Forelimb muscle (tissue), 1 donor: ENCODE data around the gene CNBP. TPM values are rescaled to one million over a fixed set of nuclear protein-coding genes. Genes with fewer than 3 reads are reported as not detected.
A peak's percentile ranks its signal among the peaks of the same experiment; 100 is the strongest.
"Not testable (repeated sequence)": the region's sequence is repeated elsewhere in the genome, so short reads cannot be mapped to it uniquely, and the experiment has no call there.

Source experiments
- DNase-seq: peaks from one replicate; pipeline ENCODE4 v3.0.0-alpha.2; 2013; ENCODE audit warnings: low read depth
- polyA plus RNA-seq: library from polyadenylated mRNA; unstranded; fragments of 120-200 nt; gene quantifications from one replicate; pipeline ENCODE4 v1.2.1, GENCODE V29; 2013; ENCODE audit not compliant: insufficient read length

Gene CNBP
- polyA plus RNA-seq: 311 TPM

DNA sequence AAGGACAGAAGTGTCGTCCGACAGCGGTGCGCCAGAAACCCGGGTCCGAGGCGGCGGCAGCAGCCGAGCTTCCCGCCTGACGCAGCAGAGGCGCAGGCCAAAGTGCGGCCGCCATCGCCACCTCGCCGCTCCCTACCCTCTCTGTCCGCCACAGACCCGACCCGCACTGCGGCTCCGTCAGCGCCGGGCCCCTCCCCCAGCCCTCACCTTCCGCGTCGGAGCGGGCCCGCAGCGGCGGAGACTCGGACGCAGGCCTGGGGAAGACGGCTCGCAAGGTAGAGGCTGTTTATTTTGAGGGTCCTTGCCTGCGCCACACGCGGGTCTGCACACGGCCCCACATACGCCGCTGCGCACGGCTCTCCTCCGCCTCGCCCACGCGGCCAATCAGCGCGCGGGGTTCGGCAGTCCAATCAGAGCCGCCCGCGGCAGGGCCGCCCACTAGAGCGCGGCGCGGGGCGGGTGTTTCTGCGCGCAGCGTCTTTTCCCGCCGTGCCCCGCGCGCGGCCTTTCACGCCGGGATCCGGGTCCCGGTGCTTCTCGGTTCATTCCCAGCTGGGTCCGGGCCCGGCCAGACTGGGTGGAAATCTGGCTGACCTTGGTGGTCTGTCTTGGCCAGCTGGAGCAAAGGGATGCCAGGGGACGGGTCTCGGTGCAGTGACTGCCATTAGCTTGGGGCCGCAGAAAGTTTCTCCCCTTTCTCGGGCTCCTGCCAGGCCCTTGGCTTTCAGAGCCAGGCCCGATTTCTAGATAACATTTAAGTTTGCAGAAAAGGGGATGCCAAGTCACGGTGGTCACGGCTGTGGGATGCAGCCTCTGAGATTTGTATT is at the start of gene CNBP:
Gene CNBP, minus strand, starts transcription at position 328 of the 827 bp plus-strand sequence. CDS start 12,139 bp downstream, outside the sequence.
- DNase-seq: peak; percentile 79

DNA sequence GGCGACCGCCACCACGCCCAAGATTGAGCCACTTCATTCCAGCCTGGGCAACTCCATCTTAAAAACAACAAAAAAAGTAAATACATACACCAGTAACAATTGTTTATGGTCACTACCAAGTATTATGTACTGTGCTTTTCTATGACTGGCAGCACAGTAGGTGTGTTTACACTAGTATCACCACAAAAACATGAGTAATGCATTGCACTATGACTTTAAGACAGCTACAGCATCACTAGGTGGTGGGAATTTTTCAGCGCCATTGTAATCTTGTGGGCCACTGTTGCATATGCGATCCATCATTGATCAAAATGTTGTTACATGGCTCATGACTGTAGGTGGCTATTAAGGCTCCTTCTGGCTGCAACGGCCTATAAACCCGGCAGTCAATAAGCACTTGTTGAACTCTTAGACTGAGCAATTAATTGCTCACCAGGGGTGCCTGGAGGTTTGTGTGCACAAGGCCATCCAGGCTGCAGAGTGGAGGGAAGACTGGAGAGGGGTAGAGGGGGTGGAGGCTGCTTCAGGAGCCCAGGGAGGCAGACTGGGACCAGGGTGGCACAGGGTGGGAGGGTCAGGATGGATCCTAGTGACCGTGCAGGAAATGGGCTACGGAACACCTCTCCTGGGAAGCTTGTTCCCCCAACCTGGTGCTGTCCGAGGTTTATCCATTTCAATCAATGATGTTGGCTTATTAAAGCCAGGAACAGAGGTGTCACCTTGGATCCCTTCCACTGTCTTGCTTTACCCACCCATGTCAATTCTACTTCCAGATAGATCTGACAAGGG is 47.8 kb upstream of the CNBP start:
- DNase-seq: no peak

DNA sequence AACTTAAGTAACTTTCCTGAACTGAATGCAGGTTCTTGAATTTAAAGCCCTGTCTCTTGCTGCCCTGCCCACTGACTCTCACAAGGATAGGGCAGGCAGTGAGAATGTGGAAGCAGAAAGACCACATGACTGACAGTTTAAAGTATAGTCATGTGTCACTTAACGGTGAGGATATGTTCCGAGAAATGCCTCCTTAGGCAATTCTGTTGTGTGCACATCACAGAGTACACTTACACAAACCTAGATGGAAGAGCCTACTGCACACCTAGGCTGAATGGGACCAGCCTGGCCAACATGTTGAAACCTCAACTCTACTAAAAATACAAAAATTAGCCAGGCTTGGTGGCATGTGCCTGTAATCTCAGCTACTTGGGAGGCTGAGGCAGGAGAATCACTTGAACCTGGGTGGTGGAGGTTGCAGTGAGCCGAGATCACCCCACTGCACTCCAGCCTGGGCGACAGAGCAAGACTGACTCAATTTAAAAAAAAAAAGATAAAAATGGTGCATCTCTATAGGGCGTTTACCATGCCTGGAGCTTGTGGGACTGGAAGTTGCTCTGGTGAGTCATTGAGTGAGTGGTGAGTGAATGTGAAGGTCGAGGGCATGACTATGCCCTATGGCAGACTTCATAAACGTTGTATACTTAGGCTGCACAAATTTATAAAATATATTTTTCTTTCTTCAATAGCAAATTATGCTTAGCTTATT is 46.8 kb upstream of the CNBP start:
- DNase-seq: no peak

- DNase-seq: no peak
Measured at GRCh38 chr3:129228891-129229585, 45.3 kb upstream of the CNBP start.

DNA sequence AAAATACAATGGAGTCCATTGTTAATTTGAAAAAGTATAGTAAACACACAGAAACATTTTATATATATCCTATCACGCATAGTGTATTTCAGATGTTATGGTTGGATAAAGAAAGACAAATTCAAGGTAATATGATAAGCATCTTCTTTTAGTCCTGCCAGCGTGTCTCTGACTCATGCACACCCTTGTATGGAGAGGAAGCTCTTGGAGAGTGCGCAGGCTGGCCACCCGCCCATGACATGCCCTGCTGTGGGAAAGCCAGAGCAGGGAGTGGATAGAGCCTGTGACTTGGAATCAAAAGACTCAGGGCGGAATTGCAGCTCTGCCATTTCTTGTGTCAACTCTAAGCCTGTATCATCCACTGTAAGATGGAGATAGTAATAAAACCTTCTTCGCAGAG is 42.7 kb upstream of the CNBP start:
- no peak for DNase-seq

DNA sequence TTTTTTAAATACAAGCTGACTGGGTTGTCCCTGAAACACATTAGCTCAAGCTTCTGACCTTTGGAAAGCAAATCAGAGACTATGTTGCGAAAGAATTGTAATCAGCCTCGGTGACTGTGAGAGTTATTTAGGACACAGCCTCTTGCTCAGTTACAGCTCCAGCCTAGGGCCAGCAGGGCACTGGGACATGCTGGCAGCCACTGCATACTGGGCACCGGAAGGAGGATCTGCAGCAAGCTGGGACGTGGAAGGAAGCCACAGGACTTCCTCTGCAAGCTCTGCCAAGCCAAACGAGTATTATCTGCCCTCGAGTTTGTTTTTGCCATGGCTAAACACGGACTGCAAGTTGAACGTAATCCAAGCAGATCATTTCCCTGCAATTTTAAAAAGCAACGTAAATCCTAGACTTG is 41.3 kb upstream of the CNBP start:
- DNase-seq: no peak

DNA sequence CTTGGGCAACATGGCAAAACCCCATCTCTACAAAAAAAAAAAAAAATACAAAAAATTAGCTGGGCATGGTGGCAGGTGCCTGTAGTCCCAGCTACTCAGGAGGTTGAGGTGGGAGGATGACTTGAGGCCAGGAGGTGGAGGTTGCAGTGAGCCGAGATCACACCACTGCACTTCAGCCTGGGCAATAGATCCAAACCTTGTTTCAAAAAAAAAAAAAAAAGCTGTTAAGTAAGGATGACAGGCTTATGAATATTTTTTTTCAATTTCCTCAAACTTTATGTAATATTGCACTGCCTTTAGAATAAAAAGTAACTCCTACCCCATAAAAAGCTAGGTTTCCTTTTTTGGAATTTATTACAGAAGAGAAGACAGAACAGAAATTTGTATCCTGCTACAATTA is 40.7 kb upstream of the CNBP start:
- DNase-seq: not testable (repeated sequence)

DNA sequence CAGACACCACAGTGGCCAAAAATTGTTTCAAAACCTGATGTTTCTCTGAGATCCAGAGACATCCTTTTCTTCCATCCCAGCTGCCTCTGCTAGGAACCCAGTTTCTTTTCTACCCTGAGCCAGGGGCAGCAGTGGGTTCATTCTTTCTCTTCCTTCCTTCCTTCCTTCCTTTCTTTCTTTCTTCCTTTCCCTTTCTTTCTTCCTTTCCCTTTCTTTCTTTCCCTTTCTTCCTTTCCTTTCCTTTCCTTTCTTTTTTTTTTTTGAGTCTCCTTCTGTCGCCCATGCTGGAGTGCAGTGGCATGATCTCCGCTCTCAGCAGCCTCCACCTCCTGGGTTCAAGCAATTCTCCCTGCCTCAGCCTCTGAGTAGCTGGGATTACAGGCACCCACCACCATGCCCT is 35.0 kb upstream of the CNBP start:
- DNase-seq: no peak

- no peak for DNase-seq
Measured at GRCh38 chr3:129213238-129213637, 29.5 kb upstream of the CNBP start.

DNA sequence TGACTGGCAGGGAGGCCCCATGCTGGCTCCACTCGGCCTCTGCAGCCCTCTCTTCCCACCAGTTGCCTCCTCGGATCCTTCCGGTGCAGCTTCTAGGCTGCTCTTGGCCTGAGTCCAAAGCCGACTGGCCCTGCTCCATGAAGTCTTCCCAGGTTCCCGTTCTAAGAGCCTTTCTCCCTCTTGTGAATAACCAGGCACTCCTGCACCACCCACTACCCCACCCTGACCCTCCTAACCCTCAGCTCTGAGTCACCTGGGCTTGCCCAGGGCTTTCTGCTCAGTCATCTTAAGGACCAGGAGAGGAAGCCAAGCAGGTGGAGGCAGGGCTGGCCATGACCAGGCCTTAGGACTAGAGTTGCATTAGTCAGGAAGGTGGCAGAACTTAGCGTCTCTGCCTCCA is 28.1 kb upstream of the CNBP start:
- DNase-seq: no peak

DNA sequence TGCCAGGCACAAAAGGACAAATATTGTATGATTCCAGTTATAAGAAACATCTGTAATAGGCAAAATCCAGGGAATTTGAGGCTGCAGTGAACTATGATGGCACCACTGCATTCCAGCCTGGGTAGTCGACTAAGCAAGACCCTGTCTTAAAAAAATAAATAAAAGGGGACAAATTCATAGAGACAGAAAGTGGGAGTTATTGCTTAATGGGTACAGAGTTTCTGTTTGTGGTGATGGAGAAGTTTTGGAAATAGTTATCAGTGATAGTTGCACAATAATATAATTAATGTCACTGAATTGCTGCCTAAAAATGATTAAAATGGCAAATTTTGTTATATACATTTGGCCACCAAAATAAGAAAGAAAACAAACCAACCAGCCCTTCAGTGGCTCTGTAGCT is 27.6 kb upstream of the CNBP start:
- no peak for DNase-seq

DNA sequence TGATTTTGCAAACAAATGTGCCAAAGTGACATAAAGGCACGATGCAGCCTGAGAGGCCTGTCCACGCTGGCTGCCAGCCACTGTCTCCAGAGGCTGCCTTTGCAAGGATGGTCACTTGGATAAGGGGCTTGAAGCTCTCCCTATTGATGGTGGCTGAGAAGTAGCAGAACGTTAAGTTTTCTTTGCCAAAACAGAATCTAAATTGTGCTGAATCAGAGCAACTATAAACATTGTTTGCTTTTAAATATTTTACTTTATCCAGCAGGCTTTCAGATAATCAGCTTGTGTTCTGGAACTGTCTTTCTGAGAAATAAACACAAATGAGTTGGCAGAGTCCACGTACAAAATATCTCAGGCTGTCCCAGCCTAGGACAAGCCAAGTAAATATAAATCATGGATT is 23.8 kb upstream of the CNBP start:
- no peak for DNase-seq

- no peak for DNase-seq
Measured at GRCh38 chr3:129205109-129205832, 21.6 kb upstream of the CNBP start.

DNA sequence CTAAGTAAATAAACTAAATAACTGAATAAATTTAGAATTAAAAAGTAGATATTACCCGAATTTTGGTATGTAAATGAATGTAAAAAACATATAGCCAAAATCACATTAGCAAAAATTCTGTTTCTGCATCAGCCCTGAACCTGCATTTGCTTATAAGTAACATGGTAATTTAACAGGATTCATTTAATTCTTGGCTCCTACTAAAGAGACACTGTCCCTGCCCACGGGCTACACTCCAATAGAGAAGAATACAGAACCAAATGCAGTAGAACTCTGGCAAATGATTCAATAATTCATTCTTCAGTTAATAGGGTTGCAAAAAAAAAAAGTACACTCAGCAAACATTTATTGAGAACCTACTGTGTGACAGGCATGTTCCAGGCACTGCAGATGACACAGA is 20.8 kb upstream of the CNBP start:
- no peak for DNase-seq

DNA sequence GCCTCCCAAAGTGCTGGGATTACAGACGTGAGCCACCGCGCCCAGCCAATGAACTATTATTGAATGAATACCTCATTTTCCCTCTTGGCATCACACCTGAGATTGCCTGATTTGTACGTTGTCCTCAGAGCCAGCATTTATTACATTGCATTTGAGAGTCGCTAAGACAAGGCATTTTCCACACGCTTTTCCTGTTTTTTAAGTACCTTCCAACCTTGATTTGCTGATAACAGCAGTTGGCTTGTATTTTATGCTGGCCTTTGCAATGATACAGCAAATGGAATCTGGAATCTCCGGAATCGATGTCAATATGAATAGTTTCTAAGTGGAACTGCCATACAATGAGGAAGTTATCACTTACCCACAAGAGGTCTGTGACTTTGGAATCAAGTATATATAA is 15.7 kb upstream of the CNBP start:
- no peak for DNase-seq

- no peak for DNase-seq
Measured at GRCh38 chr3:129197321-129197720, 13.6 kb upstream of the CNBP start.

GRCh38 chr3:129196601-129197000 is 12.9 kb upstream of the CNBP start:
- no peak for DNase-seq

- no peak for DNase-seq
Measured at GRCh38 chr3:129195731-129196256, 12.1 kb upstream of the CNBP start.

DNA sequence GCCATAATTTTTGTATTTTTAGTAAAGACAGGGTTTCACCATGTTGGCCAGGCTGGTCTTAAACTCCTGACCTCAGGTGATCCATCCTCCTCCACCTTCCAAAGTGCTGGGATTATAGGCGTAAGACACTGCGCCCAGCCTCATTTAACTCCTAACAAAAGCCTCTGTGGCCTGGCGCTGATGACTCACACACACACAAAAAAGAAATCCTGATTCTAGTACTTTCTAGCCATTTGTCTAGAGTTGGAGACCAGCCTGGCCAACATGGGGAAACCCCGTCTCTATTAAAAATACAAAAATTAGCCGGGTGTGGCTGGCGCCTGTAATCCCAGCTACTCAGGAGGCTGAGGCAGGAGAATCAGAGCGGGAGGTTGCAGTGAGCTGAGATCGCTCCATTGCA is 6.1 kb upstream of the CNBP start:
- not testable (repeated sequence) for DNase-seq

DNA sequence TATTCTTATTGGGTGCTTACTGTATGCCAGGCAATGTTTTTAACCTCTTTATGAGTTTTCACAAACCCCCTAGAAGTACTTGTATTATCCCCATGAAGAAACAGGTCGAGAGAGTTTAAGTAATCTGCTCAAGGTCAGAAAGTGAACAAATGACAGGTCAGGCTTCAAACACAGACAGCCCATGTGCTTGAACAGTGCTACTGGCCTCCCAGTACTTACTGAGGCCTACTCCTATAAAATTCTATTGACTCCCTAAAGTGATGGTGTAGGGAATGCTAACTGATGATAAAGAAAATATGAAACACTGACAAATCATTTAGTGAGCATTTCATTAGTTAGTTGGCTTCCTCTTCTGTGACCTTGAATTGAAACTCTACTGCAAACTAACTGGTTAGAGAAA is 4.2 kb upstream of the CNBP start:
- no peak for DNase-seq

- DNase-seq: no peak
Measured at GRCh38 chr3:129185783-129186182, 2.1 kb upstream of the CNBP start.
